ENCODE results near the gene EYS. TPM values are rescaled to one million over a fixed set of nuclear protein-coding genes. Genes with fewer than 3 reads are reported as not detected.

EYS gene
- total RNA-seq, 2 donors from 2014 or later, result not detected

DNA sequence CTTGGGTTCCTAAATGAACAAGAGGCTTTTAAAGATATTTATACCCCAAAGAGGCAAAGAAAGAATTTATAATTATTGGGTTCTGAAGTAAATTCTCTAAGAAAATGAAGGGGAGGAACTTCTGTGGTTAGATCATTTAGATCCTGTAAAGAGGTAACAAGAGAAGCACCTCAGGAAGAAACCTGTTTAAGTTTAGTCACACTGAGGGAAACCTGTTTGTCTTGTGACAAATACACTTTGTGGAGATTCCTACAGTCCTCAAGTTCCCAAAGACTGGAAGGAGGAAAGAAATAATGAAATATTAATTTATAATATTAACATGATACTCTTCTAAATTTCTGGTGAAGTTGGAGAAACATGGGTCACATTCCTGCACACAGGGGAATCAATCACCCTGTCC is 647.5 kb downstream of the EYS start:
- no peak overlapping the region for H3K27ac ChIP-seq
- H3K9me3 ChIP-seq, result peaks cover 0 to 8% of the 10 kb centered on the region in 2 donors
- H3K36me3 ChIP-seq, result no peaks in the 10 kb centered on the region
- no peaks in the 10 kb centered on the region for H3K27me3 ChIP-seq
- TF ChIP-seq, protein P1, sequence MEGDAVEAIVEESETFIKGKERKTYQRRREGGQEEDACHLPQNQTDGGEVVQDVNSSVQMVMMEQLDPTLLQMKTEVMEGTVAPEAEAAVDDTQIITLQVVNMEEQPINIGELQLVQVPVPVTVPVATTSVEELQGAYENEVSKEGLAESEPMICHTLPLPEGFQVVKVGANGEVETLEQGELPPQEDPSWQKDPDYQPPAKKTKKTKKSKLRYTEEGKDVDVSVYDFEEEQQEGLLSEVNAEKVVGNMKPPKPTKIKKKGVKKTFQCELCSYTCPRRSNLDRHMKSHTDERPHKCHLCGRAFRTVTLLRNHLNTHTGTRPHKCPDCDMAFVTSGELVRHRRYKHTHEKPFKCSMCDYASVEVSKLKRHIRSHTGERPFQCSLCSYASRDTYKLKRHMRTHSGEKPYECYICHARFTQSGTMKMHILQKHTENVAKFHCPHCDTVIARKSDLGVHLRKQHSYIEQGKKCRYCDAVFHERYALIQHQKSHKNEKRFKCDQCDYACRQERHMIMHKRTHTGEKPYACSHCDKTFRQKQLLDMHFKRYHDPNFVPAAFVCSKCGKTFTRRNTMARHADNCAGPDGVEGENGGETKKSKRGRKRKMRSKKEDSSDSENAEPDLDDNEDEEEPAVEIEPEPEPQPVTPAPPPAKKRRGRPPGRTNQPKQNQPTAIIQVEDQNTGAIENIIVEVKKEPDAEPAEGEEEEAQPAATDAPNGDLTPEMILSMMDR (IDR thresholded peaks at IDR 0.05), result no peak
- DNase-seq (ENCODE audit: low spot score), result no peak
- H3K4me1 ChIP-seq, result no peaks in the 10 kb centered on the region
- no peak overlapping the region for H3K4me3 ChIP-seq

DNA sequence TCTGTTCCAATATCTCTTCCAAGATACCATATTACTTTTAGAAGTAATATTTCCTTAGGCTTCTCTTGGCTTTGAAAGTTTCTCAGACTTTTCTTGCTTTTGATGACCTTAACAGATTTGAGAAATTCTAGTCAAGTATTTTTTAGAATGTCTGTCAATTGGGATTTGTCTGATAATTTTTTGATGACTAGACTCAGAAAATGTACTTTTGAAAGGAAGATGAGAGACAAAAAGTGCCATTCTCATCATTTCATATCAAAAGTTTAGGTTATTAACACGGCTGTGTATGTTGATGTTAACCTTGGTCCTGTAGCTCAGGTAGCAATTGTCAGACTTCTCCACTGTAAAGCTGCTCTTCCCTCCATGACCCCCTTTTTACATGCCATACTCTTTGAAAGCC is 651.5 kb downstream of the EYS start:
- no peaks in the 10 kb centered on the region for H3K4me1 ChIP-seq
- TF ChIP-seq, protein P1 (IDR thresholded peaks at IDR 0.05), result no peak

DNA sequence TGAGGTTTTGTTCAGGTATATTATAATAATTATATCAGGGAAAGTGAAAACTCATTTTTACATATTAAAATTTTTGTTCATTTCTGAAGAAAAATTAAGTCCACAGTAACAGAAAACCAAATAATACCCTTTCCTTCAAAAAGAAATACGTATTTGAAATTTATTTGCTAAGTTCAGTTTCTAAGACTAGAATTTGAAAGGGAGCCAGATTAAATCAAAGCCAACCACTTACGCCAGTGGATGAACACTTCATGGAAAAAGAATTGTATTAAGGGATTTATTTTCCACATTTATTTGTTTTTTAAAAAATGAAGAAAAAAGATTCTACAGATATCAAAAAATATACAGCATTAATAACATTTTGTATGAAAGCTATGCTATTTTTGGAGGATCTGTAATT is 654.4 kb downstream of the EYS start:
- Histone ChIP-seq H3K27me3 (no peaks in the 10 kb centered on the region), H3K4me3 (no peak overlapping the region), H3K36me3 (no peaks in the 10 kb centered on the region), H3K27ac (no peak overlapping the region), H3K9me3 (no peaks in the 10 kb centered on the region), H3K4me1 (no peaks in the 10 kb centered on the region)
- TF ChIP-seq, protein P1 (IDR thresholded peaks at IDR 0.05), result no peak
- DNase-seq (ENCODE audit: low spot score), result no peak

More for the DNA sequence above, 651.5 kb downstream of the EYS start:
- DNase-seq (ENCODE audit: low spot score), result no peak
- Histone ChIP-seq H3K27ac (no peak overlapping the region), H3K36me3 (no peaks in the 10 kb centered on the region), H3K9me3 (peaks cover 0 to 8% of the 10 kb centered on the region in 2 donors), H3K27me3 (no peaks in the 10 kb centered on the region), H3K4me3 (no peak overlapping the region)

DNA sequence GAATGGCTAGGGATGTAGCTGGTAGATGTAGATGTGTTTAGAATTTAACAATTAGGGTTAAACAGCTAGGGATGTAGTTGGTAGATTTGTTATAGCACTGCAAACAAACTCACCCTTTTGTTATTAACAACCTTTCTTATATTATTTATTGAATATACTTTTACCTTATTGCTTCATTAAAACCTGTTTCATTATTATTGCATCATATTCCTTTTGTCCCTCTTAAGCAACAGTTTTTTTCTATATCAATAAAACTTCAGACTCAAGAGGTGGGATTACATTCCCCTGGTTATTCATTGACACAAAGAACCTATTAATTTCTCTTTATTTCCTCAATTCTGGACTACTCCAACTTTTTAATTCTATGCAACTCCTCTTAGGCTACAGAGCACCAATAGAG is 661.2 kb downstream of the EYS start:
- Histone ChIP-seq H3K27me3 (no peaks in the 10 kb centered on the region), H3K36me3 (no peaks in the 10 kb centered on the region), H3K4me1 (no peaks in the 10 kb centered on the region), H3K9me3 (no peaks in the 10 kb centered on the region), H3K4me3 (no peak overlapping the region), H3K27ac (no peak overlapping the region)
- TF ChIP-seq, protein P1 (IDR thresholded peaks at IDR 0.05), result no peak
- DNase-seq (ENCODE audit: low spot score), result no peak

DNA sequence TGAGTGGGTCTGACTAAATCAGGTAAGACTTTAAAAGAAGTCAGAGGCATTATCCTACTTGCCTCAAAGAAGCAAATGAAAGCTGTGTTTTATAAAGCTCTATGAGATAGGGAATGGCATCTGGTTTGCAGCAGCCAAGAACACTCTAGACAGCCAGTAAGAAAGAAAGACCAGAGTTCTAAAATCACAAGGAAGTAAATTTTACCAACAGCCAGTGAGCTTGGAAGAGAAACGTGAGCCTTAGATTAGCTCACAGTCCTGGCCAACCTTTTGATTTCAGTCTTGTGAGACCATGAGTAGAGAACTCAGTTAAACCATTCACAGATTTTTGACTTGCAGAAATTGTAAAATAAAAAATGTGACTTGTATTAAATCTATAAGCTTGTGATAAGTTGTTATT is 693.0 kb downstream of the EYS start:
- H3K36me3 ChIP-seq, result no peaks in the 10 kb centered on the region
- no peaks in the 10 kb centered on the region for H3K27me3 ChIP-seq
- no peak for DNase-seq (ENCODE audit: low spot score)
- no peaks in the 10 kb centered on the region for H3K4me1 ChIP-seq
- H3K4me3 ChIP-seq, result no peak overlapping the region
- no peaks in the 10 kb centered on the region for H3K9me3 ChIP-seq
- no peak overlapping the region for H3K27ac ChIP-seq
- TF ChIP-seq, protein P1 (IDR thresholded peaks at IDR 0.05), result no peak

DNA sequence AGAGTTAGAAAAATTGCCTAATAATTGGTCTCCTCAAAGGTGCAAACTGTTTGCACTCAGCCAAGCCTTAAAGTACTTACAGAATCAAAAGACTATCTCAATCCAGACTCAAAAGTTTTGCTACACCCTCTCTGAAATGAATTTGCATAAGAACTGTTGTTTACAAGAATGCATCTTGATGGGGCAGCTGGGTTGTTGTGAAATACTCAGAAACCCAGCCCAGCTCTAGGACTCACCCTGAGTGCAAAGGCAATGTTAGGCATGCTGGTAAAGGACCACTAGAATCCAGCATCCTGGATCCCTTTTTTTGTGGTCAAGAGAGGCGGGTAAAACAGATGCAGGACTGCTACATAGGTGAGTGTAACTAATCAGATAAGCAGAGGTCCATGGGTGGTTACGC is 700.2 kb downstream of the EYS start:
- H3K4me3 ChIP-seq, result no peak overlapping the region
- no peaks in the 10 kb centered on the region for H3K9me3 ChIP-seq
- no peak for DNase-seq (ENCODE audit: low spot score)
- TF ChIP-seq, protein P1 (IDR thresholded peaks at IDR 0.05), result no peak
- H3K4me1 ChIP-seq, result no peaks in the 10 kb centered on the region
- H3K36me3 ChIP-seq, result no peaks in the 10 kb centered on the region
- no peak overlapping the region for H3K27ac ChIP-seq
- no peaks in the 10 kb centered on the region for H3K27me3 ChIP-seq

All from right atrium auricular region (tissue), 2 donors.